Activated CD4-positive, alpha-beta T cell treated with anti-CD3 and anti-CD28 coated beads, Interleukin-2, amount 50 U/mL, for 16 hours (primary cell): ENCODE data around the gene TTI1.
A peak's percentile ranks its signal among the peaks of the same experiment; 100 is the strongest.

ENCODE experiments used
- DNase-seq: peaks from one replicate; pipeline ENCODE4 v3.0.0-alpha.2; 2020

The TTI1 gene

DNA sequence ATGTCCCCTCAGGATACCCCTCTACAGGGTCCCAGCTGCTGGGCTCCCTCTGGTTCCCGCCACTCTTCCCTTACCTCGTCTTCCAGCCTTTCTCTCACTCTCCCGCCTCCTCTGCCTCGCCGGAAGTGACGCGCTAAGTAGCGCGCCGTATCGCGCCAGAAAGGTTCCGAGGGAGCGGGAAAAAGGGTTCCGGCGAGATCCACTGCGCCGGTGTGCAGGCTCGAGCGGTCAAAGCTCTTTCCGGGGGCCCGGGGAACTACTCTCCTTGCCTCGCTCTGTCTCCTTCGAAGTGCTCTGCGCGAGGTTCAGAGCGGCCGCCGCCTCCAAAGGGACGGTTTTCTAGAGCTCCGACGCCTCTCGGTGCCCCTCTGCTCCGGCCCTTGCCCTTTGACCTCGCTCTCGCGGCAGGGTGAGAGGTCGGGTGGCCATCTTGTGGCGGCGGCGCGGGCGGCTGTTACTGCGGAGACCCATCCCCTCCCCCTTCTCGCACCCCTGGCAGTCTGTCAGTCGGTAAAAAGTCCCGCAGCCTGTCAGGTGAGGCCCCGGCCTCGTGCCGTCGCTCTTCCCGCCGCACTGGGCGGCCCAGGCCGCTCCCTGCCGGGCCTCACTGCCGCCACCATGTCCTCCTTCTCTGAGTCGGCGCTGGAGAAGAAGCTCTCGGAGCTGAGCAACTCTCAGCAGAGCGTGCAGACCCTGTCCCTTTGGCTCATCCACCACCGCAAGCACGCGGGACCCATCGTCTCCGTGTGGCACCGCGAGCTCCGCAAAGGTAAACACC, at the start of gene TTI1, which contains the start of gene RPRD1B:
Gene TTI1 (minus strand): TSS at position 127 of the 778 bp plus-strand sequence. CDS start 19,640 bp downstream, outside the sequence.
Gene RPRD1B (plus strand): TSS at position 417 of the 778 bp plus-strand sequence. CDS start 202 bp downstream, at position 619.
- DNase-seq = peak; percentile 93

DNA sequence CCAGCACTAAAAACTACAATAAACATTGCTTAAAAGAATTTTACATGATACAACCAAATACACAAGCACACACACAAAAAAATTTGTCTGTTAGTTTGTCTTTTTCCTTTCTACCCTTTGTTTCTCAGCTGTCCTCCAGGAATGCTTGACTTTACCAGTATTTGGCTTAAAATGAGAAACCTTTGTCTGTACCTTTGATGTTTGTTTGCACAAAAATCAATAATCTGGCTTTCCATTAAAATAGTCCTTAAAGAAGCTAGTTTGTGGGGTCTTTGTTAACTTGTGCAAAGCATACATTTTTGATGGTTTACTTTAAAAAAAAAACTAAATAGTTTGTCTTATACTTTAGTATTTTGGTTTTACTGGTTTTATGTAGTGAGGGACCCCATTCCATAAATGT, 49.6 kb upstream of the TTI1 start:
- no peak for DNase-seq

DNA sequence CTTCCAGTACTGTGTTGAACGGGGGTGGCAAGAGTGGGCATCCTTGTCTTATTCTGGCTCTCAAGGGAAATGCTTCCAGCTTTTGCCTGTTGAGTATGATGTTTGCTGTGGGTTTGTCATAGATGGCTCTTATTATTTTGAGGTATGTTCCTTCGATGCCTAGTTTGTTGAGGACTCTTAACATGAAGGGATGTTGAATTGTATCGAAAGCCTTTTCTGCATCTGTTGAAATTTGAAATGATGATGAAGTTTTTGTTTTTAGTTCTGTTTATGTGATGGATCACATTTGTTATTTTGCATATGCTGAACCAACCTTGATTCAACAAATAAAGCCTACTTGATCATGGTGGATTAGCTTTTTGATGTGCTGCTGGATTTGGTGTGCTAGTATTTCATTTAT, 48.3 kb upstream of the TTI1 start:
- no peak for DNase-seq

DNA sequence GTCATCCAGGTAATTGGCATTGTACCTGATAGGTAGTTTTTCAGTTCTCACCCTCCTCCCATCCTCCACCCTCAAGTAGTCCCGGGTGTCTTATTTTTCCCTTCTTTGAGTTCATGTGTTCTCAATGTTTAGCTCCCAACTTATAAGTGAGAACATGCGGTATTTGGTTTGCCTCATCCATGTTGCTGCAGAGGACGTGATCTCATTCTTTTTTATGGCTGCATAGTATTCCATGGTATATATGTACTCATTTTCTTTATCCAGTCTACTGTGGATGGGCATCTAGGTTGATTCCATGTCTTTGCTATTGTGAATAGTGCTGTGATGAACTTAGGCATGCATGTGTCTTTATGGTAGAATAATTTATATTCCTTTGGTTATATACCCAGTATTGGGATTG, 46.1 kb upstream of the TTI1 start:
- DNase-seq = no peak

DNA sequence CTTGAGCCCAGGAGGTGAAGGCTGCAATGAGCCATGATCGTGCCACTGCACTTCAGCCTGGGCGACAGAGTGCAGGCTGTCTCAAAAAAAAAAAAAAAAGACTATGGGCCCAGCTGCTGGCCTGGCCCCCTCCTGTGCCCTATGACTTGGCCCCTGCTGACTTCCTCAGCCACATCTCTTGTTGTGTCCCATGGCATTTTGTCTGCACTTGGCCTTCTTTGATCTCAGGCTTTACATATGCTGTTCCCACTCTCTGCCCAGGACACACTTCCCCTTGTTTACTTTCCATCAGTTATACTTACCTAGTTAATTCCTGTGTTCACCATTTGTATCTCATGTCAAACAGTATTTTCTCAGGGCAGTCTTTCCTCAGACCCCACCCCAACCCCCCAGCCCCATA, 44.8 kb upstream of the TTI1 start:
- no peak for DNase-seq

DNA sequence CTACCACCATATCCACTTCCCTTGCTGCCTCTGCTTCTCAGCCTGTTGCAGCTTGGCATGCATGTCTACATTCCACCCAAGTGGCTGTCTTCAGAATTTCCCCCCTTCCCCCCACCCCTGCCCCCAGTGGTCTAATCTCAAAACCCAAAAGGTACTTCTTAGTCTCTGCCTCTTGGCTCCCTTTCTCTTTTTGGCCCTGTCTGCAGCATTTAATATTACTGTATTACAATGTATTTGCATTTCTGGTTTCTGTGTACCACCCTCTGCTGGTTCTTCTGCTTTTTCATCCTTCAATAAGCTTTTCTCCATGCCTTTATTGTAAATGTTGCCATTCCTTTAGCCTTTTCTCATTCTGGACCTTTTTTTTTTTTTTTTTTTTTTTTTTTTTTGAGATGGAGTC, 43.3 kb upstream of the TTI1 start:
- DNase-seq = no peak

DNA sequence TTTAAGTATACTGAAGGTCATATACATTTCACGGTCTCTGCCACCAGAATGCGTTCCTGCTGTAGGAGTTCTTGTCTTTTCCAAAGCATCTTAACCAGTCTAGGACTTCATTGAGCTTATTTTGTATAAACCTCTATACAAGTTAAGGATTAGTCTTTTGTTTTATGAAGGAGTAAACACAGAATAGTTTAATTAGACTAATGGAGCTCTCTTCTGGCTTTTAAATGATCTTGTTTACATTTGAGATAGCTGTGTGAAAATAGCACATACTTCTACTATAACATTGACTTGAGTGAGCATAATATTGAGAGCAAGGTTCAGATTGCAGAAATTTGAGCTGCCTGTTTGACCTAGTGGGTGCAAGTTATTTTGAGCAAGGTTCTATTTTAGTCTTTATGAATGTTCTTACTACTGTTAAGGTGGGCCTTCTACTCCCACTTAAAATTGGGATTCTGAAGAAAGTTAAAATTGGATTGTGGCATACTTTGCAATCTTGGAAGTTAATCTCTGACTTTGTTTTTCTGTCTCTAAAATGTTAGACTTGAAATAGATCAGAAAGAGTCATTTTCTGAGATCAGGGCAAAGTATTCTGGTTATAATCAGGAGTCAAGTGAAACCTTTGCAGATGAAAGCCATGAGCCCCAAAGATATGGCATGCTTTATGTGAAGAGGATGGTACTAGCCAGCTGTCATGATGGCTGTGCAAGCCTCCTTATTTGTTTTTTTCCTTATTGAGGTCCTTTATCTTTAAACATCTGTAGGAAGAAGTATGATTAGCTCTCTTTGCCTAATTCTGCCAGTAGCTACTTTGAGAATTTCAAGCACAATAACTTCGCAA, 42.1 kb upstream of the TTI1 start:
- no peak for DNase-seq

DNA sequence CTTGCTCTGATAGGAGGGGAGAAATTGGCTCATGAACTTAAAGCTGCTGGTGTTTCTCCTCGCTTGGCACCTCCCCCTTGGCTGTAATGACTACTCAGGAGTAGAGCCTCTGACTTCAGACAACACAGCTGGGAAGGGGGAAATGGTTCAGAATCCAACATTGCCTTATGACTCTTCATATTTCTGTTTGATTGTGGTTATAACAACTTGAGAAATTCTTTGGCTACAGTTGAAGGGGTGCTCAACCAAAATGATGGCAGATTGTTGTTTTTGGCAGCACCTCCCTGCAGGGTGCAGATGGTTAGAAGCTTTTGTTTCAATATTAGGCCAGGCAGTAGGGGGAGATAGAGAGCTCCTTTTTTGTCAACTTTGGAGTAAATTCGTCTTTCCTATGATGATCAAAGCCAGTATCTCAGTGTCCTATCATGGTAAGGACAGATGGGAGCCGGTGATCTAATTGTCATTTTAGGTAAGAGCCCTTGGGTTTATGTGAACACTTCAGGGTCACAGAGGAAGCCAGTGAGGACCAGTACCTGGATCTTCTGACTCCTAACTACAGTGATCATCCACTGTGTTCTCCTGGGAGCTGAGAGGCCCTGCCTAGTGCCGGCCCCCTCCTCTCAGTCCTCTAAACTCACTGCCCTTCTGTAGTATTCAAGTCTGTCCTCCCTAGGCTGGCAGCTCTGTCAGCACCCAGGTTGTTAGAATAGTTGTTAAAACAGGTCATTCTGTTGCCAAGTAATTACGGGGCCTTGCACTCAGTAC, 40.2 kb upstream of the TTI1 start:
- peak; percentile 41 for DNase-seq

DNA sequence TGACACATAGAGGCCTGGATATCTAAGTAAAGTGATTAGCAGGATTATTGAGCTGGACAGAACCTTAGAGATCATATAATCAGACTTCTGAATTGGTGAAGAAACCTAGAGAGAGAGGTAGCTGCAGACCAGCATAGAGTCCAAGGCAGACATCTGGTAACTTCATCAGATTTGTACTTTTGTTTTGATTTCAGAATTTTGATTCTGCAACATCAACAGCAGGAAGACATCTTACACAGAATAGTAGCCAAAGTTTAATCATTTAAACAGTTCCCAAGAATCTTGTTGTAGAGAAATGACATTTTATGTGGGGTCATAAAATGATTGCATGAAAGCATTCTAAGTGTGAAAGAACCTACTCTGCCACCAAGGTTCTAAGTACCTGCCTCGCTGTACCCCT, 39.6 kb upstream of the TTI1 start:
- DNase-seq = no peak

DNA sequence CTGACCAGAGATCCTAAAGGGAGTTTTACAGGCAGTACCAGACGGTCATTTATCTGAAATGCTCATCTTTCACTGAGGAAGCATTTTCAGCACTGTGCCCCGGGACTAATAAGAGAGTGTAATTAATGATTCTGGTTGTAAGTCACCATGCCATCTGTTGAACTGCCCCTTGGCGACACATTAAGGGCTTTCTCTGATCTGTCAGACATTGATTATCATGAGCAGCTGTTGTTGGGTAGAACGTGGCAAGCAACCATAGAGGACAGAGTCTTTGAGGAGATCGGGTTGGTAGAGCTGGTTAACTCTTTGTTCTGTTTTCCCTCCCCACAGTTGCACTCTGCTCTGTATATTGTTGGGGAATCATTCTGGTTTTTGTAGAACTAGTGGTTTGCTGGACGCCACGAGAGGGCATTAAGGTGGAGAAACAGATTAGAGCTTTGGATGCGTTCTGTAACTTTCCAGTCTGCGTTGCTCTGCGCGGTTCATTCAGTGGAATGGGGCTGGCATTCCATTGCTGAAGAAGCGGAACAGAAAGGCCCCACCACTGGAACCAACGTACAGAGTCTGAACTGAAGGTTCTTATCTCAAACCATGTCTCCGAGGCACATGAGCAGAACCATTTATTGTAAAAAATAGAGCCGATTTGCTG, 34.6 kb upstream of the TTI1 start:
- DNase-seq = no peak

DNA sequence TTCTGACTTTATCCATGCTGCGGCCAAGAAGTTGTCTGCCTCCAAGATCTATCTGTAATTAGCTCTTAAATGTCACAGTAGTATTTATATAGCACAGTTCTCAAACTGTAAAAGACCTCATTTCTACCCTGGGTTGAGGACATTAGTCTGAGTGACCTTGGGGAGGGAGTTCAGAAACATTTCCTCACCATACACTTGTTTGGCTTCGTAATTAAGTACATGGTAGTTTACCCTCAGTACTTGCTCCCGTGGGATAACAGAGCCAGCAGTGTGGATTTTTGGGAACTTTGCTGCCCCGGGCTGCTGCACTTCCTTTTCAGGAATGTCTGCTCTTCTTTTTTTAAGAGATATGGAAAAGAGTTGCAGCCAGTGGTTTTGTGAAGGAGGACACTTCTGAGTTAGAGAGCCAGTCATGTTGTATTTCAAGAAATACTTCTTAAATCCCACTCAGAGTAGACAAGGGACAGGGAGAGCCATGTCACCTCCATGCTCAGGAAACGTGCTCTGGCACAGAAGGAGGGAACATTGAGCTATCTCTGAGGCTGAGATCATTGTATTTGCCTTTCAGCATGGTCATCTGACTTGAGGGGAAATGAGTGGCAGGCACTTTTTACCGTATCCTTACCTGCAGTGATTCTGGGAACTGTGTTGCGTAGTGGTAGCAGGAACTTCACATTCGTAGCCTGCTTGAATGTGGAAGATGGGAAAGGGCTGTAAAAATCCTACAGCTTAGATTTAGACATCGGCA, 33.9 kb upstream of the TTI1 start:
- no peak for DNase-seq

DNA sequence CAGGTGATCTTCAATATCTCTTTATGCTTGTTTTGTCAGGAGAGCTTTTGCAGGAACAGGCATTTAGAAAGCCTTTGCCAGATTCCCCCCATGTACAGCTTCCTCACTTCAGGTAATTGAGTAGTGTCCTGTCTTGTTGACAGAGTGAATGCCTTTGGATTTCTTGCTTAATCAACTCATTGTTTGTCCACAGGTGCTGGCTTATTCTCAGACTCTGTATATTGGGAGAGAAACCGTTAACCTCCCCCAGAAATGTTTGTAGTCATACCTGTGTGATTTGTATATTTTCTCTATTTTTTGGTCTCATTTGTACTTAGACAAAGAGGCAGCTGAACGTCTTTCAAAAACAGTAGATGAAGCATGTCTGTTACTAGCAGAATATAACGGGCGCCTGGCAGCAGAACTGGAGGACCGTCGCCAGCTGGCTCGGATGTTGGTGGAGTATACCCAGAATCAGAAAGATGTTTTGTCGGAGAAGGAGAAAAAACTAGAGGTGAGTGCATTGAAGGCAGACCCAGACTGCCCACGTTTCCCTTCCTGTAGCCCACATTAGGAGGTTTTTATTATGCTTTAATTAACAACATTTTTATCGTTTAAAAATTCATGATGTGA, 32.6 kb upstream of the TTI1 start:
- no peak for DNase-seq

DNA sequence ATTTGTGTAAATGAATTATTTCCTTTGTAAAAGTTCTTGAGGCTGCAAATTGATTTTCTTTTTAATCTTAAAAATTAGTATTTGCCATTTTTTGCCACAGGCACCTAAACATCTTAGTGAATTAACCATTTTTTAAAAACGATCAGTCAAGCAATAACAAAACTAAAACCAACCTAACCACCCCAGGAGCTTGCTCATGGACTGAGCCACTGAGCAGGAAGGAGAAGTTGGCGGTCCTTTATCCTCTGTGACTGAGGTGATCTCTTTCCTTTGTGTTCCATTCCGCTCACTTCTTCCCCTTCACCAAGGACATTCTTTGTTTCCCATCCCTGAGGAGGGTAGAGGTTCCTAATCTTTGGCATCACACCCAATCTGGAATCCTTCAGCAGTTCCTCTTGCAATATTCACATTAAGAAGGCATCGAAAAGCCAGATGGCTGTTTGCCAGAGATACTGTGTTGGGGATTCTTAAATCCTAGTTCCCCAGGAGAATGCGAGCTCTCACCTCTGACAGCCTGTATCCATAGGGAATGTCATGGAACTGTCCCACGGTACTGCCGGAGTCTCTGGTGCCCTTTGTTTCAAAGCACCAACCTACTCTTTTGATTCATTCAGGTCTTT, 30.8 kb upstream of the TTI1 start:
- no peak for DNase-seq

DNA sequence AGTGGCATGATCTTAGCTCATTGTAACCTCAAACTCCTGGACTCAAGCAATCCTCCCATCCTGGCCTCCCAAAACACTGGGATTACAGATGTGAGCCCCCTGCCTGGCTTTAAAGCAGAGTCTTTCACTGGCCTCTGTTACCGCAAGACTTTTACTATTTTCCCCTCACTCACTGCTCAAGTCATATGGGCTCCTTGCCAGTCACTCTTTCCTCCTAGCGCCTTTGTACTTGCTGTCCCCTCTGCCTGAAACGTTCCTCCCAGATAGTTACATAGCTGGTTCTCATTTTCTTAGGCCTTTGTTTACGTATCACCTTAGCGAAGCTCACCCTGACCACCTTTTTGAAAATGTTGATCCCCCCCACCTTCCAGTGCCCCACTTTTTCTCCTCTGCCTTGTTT, 29.6 kb upstream of the TTI1 start:
- no peak for DNase-seq

DNA sequence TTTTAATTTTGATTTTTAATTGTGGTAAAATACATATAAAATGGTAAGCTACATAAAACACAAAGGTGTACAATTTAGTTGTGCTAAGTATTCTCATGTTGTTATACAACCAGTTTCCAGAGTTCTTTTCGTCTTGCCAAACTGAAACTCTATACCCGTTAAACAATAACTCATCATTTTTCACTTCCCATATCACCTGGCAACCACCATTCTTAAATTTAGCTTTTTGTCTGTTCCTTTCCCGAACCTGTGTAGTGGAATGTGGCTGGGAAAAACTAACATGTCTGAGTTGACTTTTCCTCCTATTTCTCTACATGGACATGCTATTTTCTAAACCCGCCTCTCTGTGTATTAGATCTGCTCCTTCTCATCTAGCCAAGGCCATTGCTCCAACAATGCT, 27.9 kb upstream of the TTI1 start:
- no peak for DNase-seq

DNA sequence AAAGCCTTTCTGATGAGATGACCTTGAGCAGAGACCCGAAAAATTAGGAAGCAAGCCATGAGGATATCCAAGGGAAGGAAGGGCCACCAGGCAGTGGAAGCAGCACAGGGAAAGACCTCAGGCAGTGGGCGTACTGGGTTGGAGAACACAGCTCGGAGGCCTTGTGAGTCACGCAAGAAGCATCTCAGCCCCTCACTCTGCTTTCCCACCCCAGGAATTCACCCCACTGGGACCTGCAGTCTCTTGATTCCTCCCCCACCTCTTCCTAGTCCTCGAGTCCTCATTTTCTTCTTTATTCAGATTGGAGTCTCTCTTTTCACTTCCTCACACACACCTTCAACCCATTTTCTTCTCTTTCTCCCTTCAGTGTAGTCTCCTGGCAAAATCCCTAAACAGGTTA, 27.3 kb upstream of the TTI1 start:
- no peak for DNase-seq

DNA sequence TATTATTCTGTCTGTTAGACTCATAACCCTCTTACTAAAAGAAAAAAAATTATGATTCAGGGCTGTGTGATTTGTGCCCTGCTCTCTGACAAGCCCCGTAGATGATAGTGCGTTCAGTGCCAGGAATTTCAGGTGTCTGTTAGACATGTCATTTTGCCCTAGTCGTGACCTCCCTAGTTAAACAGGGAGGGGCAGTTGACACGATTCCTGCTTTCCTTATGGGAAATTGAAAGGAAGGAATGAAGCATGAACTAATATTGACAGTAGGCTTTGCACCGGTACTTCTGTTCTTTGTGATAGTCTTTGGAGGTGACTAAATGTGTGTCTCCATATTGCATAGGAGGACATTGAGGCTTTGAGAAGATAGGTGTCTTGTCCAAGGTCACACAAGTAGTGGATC, 26.6 kb upstream of the TTI1 start:
- DNase-seq = no peak

DNA sequence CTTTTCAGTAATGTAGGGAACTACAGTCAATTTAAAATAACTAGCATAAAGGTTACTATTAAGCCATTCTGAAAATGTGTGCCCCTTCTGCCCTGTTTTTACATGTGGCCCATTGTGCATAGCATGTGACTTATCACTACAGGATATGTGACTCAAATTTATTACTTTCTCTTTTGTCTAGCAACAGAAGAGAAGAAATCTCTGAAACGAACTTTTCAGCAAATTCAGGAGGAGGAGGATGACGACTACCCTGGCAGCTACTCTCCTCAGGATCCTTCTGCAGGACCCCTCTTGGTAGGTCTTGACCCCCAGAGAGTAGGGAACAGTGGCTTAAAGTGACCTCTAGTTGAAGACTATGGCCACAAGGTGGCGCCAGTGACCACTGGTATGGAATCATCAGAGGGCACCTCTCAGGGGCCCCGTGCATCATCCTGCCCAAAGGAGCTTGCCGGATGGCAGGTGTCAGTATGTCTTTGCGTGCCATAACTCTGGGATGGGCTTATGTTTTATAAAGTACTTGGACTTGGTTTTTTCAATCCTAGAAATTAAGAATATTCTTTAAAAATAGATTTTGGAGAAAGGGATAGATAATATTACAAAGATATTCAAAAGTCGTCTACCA, 24.2 kb upstream of the TTI1 start:
- peak; percentile 72 for DNase-seq

DNA sequence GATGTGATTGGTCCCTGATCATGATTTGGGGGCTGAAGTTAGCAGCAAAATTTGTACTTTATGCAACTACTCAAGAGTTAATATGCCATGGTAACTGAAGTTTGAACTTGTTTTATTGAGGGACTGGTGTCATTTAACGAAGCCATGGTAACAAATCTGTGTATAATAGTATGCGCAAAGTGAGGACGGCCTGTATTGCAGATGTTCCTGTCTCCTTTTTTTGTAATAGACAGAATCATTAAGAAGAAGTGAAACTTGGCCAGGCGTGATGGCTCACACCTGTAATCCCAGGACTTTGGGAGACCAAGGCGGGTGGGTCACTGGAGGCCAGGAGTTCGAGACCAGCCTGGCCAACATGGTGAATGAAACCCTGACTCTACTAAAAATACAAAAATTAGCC, 22.6 kb upstream of the TTI1 start:
- no peak for DNase-seq

DNA sequence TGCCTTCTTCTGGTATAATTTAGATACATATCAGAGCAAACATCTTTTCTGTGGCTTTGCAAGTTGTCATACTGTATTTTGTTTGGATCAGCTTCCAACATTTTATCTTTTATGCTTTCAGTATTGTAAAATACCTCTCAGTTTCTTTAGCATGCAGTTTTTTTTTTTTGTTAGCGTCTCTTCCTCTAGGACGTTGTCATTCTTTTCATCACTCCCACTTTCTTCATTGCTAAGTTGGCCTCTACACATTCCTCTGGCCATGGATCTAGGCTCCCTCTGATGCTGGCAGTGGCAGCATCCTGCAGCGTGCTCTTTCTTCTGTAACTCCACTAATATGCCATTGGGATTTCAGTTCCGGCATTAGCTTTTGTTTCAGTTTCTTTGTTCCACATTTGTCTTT, 22.0 kb upstream of the TTI1 start:
- DNase-seq = no peak

DNA sequence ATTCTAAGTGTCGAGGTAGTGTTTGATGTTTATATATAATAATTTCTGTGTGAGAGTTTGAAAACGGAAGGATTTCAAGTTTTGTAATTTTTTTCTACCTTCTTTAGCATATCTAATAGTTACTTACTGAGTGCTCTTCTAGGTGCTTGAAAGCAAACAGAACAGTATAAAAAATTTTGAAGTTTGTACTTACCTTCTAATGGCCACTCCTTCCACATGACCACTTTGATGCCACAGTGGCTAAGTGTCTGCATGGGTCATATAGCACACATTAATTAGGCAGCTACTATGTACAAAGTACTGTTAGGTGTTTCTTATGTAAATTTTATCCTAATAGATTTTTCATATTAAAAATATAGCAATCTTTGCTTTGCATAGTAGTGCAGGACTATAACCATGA, 21.4 kb upstream of the TTI1 start:
- DNase-seq = no peak
